GM23338 (cell line): ENCODE results near the gene TPP2.

ENCODE experiments used
- EZH2 ChIP-seq: fragments of 200-600 bp; sonication (generic); IDR thresholded peaks from one replicate; pipeline ENCODE4 v1.8.0; 2017; ENCODE audit warnings: antibody characterized with exemption, mild to moderate bottlenecking, low read depth; ENCODE audit not compliant: unreplicated experiment
- EZH2phosphoT487 ChIP-seq: fragments of 200-600 bp; sonication (generic); IDR thresholded peaks from one replicate; pipeline ENCODE4 v1.8.1; 2018; ENCODE audit warnings: antibody characterized with exemption; ENCODE audit not compliant: unreplicated experiment
- POLR2AphosphoS5 ChIP-seq: IDR thresholded peaks from 2 replicates; pipeline ENCODE4 v1.6.1; 2016; ENCODE audit warnings: antibody characterized with exemption, low read depth
- TF ChIP-seq, protein P1 (sequence below), 2 experiments: fragments of 200-600 bp in 1 of 2; sonication (generic) in 1 of 2; conservative IDR thresholded peaks; 2 replicates each; pipeline versions ENCODE4 v1.5.1 to v1.6.1; 2016 to 2017; ENCODE audit warnings: antibody characterized with exemption in 2 of 2, low read depth in 2 of 2, mild to moderate bottlenecking in 2 of 2, moderate library complexity in 1 of 2
- TF ChIP-seq, protein P2 (sequence below): IDR thresholded peaks from one replicate; pipeline ENCODE4 v1.6.1; 2018; ENCODE audit warnings: antibody characterized with exemption; ENCODE audit not compliant: unreplicated experiment

DNA sequence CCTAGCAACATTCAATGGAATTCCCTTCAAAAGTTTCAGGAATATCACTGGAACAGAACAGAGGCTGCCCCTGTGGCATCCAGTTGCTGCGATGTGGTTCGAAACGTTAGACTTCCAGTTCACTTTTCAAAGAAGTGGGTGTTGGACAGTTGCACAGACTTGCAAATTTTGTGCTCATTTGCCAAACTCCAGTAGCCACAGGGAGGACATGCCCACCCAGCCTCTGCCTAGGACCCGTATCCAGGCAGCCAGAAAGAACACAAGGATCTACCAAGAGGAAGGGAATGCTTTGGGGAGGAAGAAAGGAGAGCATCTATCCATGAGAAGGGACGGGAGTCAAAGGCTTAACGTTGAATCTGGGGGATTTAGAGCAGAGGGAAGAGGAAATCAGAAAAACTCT is 98.2 kb downstream of the TPP2 start, which contains the start of gene METTL21C:
- TF ChIP-seq EZH2: no peak
- TF ChIP-seq, protein P1, sequence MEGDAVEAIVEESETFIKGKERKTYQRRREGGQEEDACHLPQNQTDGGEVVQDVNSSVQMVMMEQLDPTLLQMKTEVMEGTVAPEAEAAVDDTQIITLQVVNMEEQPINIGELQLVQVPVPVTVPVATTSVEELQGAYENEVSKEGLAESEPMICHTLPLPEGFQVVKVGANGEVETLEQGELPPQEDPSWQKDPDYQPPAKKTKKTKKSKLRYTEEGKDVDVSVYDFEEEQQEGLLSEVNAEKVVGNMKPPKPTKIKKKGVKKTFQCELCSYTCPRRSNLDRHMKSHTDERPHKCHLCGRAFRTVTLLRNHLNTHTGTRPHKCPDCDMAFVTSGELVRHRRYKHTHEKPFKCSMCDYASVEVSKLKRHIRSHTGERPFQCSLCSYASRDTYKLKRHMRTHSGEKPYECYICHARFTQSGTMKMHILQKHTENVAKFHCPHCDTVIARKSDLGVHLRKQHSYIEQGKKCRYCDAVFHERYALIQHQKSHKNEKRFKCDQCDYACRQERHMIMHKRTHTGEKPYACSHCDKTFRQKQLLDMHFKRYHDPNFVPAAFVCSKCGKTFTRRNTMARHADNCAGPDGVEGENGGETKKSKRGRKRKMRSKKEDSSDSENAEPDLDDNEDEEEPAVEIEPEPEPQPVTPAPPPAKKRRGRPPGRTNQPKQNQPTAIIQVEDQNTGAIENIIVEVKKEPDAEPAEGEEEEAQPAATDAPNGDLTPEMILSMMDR (conservative IDR thresholded peaks at IDR 0.05; ENCODE audit: low read depth in 2 of 2): no peak
- TF ChIP-seq POLR2AphosphoS5: no peak
- no peak for TF ChIP-seq EZH2phosphoT487
- TF ChIP-seq, protein P2, sequence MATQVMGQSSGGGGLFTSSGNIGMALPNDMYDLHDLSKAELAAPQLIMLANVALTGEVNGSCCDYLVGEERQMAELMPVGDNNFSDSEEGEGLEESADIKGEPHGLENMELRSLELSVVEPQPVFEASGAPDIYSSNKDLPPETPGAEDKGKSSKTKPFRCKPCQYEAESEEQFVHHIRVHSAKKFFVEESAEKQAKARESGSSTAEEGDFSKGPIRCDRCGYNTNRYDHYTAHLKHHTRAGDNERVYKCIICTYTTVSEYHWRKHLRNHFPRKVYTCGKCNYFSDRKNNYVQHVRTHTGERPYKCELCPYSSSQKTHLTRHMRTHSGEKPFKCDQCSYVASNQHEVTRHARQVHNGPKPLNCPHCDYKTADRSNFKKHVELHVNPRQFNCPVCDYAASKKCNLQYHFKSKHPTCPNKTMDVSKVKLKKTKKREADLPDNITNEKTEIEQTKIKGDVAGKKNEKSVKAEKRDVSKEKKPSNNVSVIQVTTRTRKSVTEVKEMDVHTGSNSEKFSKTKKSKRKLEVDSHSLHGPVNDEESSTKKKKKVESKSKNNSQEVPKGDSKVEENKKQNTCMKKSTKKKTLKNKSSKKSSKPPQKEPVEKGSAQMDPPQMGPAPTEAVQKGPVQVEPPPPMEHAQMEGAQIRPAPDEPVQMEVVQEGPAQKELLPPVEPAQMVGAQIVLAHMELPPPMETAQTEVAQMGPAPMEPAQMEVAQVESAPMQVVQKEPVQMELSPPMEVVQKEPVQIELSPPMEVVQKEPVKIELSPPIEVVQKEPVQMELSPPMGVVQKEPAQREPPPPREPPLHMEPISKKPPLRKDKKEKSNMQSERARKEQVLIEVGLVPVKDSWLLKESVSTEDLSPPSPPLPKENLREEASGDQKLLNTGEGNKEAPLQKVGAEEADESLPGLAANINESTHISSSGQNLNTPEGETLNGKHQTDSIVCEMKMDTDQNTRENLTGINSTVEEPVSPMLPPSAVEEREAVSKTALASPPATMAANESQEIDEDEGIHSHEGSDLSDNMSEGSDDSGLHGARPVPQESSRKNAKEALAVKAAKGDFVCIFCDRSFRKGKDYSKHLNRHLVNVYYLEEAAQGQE: no peak
